Cardiac muscle cell (in vitro differentiated cells and primary cell): ENCODE measurements around the gene LRP1B. TPM values are rescaled to one million over a fixed set of nuclear protein-coding genes. Genes with fewer than 3 reads are reported as not detected.

ENCODE experiments used
- DNase-seq, 2 donors: peaks; one replicate each; pipeline versions ENCODE4 v3.0.0 to v3.0.0-alpha.2; 2010 to 2017; ENCODE audit warnings: low read depth in 1 of 2, low spot score in 1 of 2
- H3K27ac ChIP-seq: fragments of 200-600 bp; sonication (generic); 2 replicates; pipeline ENCODE4 v1.5.1; 2016
- H3K27me3 ChIP-seq: fragments of 200-600 bp; sonication (generic); 2 replicates; pipeline ENCODE4 v1.6.0; 2016; ENCODE audit warnings: control low read depth
- H3K36me3 ChIP-seq: fragments of 200-600 bp; sonication (generic); 2 replicates; pipeline ENCODE4 v1.5.1; 2016; ENCODE audit warnings: control low read depth
- H3K4me1 ChIP-seq: fragments of 200-600 bp; sonication (generic); 2 replicates; pipeline ENCODE4 v1.8.1; 2017; ENCODE audit warnings: low read depth, mild to moderate bottlenecking, mixed run types
- H3K4me3 ChIP-seq: fragments of 200-600 bp; sonication (generic); 2 replicates; pipeline ENCODE4 v1.5.1; 2016; ENCODE audit warnings: mild to moderate bottlenecking
- H3K9me3 ChIP-seq: fragments of 200-600 bp; sonication (generic); 2 replicates; pipeline ENCODE4 v1.5.1; 2017; ENCODE audit warnings: low read depth, mild to moderate bottlenecking, control low read depth
- polyA plus RNA-seq: library from polyadenylated mRNA; unstranded; fragments of >200 nt; fragmentation: Nextera tagmentation; extraction: Ambion mirVana; gene quantifications from 2 replicates; pipeline ENCODE4 v1.2.1, GENCODE V29; 2016
- total RNA-seq: library from RNA; depleted of rRNA; stranded (reverse); fragments of >200 nt; gene quantifications from 2 replicates; pipeline ENCODE4 v1.2.3, GENCODE V29; 2016
- TF ChIP-seq, protein P1 (sequence below): IDR thresholded peaks from 2 replicates; pipeline ENCODE4 v1.5.1; 2012; ENCODE audit warnings: low read depth, mild to moderate bottlenecking, low read length

Gene LRP1B
- total and polyA plus RNA-seq, 2 experiments from 2014 or later, result 1.2 to 2.5 TPM

DNA sequence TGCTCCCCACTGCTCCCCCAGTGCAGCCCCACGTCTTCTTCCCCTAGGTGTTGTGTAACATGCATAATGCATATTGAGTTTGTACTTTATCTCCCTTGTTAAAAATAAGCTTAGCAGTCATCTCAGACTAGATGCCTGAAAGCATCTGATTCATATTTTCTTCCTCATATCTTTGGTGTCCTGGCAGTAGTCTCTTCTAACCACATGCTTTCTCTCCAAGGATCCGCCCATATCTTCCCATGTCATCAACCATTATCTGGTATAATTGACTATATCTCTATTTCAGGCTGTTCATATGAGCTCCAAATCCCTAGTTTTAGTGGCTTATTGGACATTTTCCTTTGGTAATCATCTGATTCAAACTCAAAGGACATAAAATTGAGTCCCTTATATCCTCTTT is 426.3 kb downstream of the LRP1B start:
- no peak overlapping the region for H3K27ac ChIP-seq
- TF ChIP-seq, protein P1, sequence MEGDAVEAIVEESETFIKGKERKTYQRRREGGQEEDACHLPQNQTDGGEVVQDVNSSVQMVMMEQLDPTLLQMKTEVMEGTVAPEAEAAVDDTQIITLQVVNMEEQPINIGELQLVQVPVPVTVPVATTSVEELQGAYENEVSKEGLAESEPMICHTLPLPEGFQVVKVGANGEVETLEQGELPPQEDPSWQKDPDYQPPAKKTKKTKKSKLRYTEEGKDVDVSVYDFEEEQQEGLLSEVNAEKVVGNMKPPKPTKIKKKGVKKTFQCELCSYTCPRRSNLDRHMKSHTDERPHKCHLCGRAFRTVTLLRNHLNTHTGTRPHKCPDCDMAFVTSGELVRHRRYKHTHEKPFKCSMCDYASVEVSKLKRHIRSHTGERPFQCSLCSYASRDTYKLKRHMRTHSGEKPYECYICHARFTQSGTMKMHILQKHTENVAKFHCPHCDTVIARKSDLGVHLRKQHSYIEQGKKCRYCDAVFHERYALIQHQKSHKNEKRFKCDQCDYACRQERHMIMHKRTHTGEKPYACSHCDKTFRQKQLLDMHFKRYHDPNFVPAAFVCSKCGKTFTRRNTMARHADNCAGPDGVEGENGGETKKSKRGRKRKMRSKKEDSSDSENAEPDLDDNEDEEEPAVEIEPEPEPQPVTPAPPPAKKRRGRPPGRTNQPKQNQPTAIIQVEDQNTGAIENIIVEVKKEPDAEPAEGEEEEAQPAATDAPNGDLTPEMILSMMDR, result no peak
- no peaks in the 10 kb centered on the region for H3K4me1 ChIP-seq
- H3K27me3 ChIP-seq, result no peaks in the 10 kb centered on the region
- no peaks in the 10 kb centered on the region for H3K36me3 ChIP-seq
- H3K4me3 ChIP-seq, result no peak overlapping the region
- DNase-seq, result no peak
- no peaks in the 10 kb centered on the region for H3K9me3 ChIP-seq

DNA sequence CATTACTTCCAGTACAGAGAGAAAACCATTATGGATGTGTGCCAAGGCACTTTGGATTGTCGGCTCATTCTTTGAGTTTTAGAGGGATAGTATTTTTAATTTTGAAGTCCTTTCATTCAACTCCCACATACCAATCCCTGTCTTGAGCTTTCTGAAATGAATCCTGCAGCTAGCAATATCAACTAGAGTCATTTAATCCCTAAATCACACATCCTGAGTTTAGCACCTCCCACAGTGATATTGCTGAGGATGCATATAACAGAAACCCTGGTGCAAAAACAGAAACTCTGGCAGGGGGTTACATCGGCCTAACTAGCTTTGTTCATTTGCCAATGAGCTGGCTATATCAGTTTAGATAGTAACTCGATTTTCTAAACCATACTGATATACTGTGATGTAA is 427.3 kb downstream of the LRP1B start:
- Histone ChIP-seq H3K4me3 (no peak overlapping the region), H3K27ac (no peak overlapping the region), H3K9me3 (no peaks in the 10 kb centered on the region), H3K27me3 (no peaks in the 10 kb centered on the region), H3K36me3 (no peaks in the 10 kb centered on the region), H3K4me1 (no peaks in the 10 kb centered on the region)
- no peak for DNase-seq
- TF ChIP-seq, protein P1, result no peak

DNA sequence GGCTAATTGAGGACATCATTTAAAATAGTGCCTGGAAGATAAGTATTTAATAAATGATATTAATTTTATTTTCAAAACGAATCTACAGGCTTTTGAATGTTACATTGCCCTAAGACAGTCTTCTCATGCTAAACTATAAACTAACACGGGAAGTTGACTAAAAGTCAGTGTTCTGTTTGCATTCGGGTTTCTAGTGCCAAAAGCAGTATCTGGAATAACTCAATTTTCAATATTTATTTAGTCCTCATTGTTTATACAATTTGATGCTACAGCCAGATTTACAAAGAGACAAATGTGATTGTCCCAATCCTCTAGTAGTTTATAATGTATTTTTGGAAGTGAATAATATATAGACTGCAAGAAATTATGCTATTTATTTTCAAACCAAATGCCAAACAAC is 429.2 kb downstream of the LRP1B start:
- no peaks in the 10 kb centered on the region for H3K4me1 ChIP-seq
- no peaks in the 10 kb centered on the region for H3K9me3 ChIP-seq

DNA sequence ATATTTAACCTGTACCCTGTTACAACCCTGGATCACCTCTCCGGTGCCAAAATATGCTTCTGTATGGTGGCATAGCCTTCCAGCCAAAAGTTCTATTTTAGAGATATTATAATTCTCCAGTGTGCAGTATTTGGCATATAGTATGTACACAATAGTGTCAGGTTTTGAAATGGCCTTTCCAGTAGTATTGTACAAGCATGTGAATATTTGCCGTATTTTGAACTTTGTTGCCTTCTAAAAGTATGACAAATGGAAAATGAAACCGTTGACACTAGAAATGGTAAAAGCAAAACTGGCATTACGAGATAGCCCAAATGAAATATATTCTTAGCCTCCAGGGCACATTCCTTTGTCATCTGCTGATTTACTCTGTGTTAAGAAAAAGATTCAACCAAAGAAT is 431.2 kb downstream of the LRP1B start:
- Histone ChIP-seq H3K4me3 (no peak overlapping the region), H3K27ac (no peak overlapping the region), H3K4me1 (no peaks in the 10 kb centered on the region), H3K9me3 (no peaks in the 10 kb centered on the region), H3K27me3 (peaks cover 6% of the 10 kb centered on the region), H3K36me3 (no peaks in the 10 kb centered on the region)
- no peak for DNase-seq
- TF ChIP-seq, protein P1, result no peak

More for the DNA sequence above, 429.2 kb downstream of the LRP1B start:
- no peak overlapping the region for H3K27ac ChIP-seq
- no peak overlapping the region for H3K4me3 ChIP-seq
- peaks cover 6% of the 10 kb centered on the region for H3K27me3 ChIP-seq
- DNase-seq, result no peak
- TF ChIP-seq, protein P1, result no peak
- no peaks in the 10 kb centered on the region for H3K36me3 ChIP-seq

DNA sequence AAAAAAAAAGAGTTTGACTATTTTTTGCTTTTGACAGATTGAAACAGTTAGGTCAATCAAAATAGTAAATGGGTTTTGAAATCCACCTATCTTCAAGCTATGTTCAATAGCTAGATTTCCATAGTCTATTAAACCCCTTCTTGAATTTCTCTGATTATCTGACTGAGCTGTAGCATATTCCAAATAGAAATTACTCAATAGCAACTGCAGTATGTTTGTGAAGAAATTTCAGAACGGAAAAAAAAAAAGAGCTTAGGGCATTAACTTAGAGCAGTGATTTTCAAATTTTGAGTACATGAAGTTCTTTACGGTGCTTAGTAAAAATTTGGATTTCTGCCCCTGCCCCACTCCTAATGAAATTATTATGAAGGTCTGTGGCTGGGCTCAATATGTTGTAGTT is 432.3 kb downstream of the LRP1B start:
- H3K36me3 ChIP-seq, result no peaks in the 10 kb centered on the region
- H3K4me1 ChIP-seq, result no peaks in the 10 kb centered on the region
- no peak overlapping the region for H3K27ac ChIP-seq
- no peaks in the 10 kb centered on the region for H3K9me3 ChIP-seq
- H3K4me3 ChIP-seq, result no peak overlapping the region
- TF ChIP-seq, protein P1, result no peak
- no peak for DNase-seq
- H3K27me3 ChIP-seq, result peaks cover 6% of the 10 kb centered on the region

DNA sequence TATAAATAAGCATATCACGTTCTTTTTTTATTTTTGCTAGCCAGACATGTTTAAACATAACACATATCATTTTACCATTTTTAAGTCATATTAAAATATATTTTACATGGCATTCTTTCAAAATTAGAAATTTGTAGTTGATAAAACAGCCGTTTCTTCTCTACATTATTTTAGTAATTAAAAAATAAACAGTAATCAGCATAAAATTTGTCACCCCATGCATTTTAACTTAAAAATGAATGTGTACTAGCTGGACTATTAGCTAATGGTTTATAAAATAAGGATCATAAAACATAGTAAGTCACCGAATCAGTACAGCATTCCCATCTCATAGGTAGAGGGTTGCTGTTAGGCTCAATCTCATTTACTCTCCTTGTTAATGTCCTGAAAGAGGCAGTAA is 433.8 kb downstream of the LRP1B start:
- no peak for DNase-seq
- Histone ChIP-seq H3K27me3 (peaks cover 6% of the 10 kb centered on the region), H3K9me3 (no peaks in the 10 kb centered on the region), H3K36me3 (no peaks in the 10 kb centered on the region), H3K27ac (no peak overlapping the region), H3K4me1 (no peaks in the 10 kb centered on the region), H3K4me3 (no peak overlapping the region)
- TF ChIP-seq, protein P1, result no peak
